Skeletal muscle satellite cell (primary cell): ENCODE data around the gene METTL16.

Source experiments
- H3K27me3 ChIP-seq: 2 replicates; pipeline ENCODE4 v1.7.0; 2013; ENCODE audit warnings: low read length; ENCODE audit not compliant: control insufficient read depth, insufficient read depth
- H3K36me3 ChIP-seq: 2 replicates; pipeline ENCODE4 v1.7.0; 2013; ENCODE audit warnings: mild to moderate bottlenecking, control low read depth, low read length; ENCODE audit not compliant: insufficient read depth
- H3K4me1 ChIP-seq: 2 replicates; pipeline ENCODE4 v1.7.0; 2013; ENCODE audit warnings: low read length; ENCODE audit not compliant: control insufficient read depth, insufficient read depth
- H3K4me2 ChIP-seq: 2 replicates; pipeline ENCODE4 v1.7.0; 2013; ENCODE audit warnings: mild to moderate bottlenecking, low read length
- H3K4me3 ChIP-seq: 2 replicates; pipeline ENCODE4 v1.7.0; 2013; ENCODE audit warnings: low read length
- H3K9ac ChIP-seq: 2 replicates; pipeline ENCODE4 v1.7.0; 2013; ENCODE audit warnings: mild to moderate bottlenecking, low read depth, low read length, moderate library complexity
- H3K9me3 ChIP-seq: replicated peaks from 2 replicates; pipeline ENCODE4 v1.7.0; 2013; ENCODE audit warnings: mild to moderate bottlenecking, control low read depth, low read length

Gene METTL16

DNA sequence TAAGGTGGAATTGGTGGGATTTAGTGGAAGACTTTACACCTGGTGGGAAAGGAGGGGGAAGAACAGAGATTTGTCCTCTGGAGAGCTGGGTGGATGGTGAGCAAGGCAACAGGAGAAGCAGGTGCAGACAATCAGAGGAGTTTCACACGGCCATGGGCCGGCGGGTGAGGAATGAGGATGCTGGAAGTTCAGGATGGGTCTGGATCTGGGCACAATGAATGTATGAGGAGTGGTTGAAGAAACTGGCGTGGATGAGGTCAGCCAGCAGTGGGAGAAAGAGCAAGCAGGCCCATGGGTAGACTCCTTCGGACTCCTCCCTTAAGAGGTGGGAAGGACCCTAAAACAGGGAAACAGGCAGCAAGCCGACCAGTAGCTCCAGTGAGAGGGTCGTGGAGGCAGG is 100.7 kb downstream of the METTL16 start:
- Histone ChIP-seq H3K9ac (no peak overlapping the region), H3K27me3 (no peaks in the 10 kb centered on the region), H3K4me2 (no peak overlapping the region), H3K36me3 (peaks cover 5% of the 10 kb centered on the region), H3K4me3 (no peak overlapping the region), H3K9me3 (no peaks in the 10 kb centered on the region), H3K4me1 (peaks cover 32% of the 10 kb centered on the region)

DNA sequence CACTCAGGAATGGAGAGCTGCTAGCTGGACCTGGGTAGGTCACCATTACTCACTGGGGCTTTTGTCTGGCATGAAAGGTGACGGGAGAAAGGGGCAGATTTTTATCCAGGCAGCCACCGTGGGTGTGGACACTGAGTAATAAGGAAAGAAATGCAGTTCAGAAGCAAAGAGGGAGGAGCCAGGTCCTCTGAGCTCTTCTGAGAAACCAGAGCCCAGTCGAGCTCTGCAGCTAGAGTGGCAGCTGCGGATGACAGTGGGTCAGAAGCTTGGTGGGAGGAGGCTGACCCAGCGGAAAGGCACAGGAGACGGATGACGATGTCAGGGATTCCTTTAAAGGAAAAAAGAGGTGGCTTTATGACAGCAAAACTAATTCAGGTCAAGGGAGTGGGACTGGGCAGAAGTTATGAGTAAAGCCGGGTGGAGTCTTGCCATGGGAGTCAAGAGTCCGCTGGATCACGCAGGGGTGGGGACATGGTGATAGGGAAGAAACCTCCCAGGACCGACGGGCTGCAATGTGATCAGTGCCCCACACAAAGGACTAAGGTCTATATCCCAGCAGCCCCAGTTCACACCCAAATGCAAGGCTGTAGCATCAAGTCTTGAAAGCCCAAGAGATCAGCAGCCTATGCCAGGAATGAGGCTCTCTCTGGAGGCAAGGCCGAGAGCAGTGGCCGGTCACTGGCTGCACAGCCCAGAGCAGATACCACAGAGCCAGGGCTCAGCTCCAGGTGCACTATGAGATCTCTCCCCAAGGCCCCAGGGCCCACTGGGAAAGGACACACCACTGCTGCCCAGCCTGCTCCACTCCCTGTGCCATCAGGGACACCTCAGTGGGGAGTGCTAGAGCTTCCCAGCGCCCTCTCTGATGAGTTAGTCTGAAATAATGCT is 104.5 kb downstream of the METTL16 start:
- Histone ChIP-seq H3K4me2 (peak overlapping the region; percentile 64), H3K4me3 (peak overlapping the region; percentile 48), H3K9ac (peak overlapping the region; percentile 84), H3K9me3 (no peaks in the 10 kb centered on the region), H3K36me3 (no peaks in the 10 kb centered on the region), H3K27me3 (no peaks in the 10 kb centered on the region), H3K4me1 (peaks cover 55% of the 10 kb centered on the region)

DNA sequence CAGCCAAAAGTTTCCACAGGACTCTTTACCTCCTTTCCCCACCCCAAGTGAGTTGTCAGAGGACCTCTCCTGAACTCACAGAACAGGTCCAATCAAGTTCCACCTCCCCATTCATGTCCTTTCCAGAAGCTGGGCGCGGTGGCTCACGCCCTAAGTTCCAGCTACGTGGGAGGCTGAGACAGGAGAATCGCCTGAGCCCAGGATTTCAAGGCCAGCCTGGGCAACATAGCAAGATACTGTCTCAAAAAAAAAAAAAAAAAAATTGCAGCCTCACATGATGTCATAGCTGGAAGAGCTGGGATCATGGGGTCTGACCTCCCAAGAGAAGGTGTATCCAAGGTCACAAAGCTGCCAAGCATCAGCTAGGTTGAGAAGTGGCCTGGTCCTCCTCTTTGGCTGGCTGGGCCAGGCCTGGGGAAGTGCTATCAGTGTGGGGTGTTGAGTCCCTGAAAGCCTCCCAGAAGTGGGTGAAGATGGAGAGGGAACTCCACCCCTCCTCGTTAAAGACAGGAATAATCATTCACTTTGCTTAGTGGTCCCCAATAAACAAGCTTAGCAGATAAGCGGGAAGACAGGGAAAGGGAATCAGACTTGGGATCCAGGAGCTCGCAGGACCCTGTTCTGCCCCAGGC is 105.3 kb downstream of the METTL16 start:
- H3K9ac ChIP-seq: peak overlapping the region; percentile 84
- H3K36me3 ChIP-seq: no peaks in the 10 kb centered on the region
- H3K4me3 ChIP-seq: peak overlapping the region; percentile 43
- no peaks in the 10 kb centered on the region for H3K9me3 ChIP-seq
- H3K4me1 ChIP-seq: peaks cover 56% of the 10 kb centered on the region
- H3K27me3 ChIP-seq: no peaks in the 10 kb centered on the region
- H3K4me2 ChIP-seq: peak overlapping the region; percentile 64

DNA sequence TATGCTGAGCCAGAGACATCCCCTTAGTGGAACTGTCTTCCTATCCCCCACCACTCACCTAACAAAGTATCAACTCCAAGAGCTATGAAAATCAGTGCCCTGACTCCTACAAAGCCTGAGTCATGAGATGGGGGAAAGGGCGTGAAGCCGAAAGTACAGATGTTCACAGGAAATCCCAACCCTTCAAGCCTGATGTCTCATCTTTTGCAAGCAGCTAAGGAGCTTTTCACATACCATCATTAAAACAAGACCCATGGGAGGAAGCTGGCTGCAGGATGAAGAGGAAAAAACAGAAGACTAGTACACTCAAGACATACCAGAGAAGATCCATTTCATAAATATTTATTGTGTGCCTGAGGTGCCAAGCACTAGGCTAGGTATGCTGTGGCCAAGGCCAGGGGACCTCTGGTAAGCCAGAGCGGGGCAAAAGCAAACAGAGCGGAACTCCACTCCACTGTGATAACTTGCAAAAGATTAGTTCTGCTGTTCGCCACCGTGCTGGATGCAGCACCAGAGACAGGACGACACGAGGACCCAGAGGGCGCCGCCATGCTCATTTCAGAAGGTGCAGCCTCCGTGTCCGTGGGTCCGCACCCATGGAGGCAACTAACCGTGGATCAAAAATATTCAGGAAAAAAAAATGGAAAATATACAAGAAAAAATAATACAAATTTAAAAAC is 106.3 kb downstream of the METTL16 start:
- H3K4me3 ChIP-seq: peak overlapping the region; percentile 41
- H3K9ac ChIP-seq: peak overlapping the region; percentile 84
- no peaks in the 10 kb centered on the region for H3K27me3 ChIP-seq
- peaks cover 56% of the 10 kb centered on the region for H3K4me1 ChIP-seq
- no peaks in the 10 kb centered on the region for H3K36me3 ChIP-seq
- no peaks in the 10 kb centered on the region for H3K9me3 ChIP-seq
- H3K4me2 ChIP-seq: peak overlapping the region; percentile 69

DNA sequence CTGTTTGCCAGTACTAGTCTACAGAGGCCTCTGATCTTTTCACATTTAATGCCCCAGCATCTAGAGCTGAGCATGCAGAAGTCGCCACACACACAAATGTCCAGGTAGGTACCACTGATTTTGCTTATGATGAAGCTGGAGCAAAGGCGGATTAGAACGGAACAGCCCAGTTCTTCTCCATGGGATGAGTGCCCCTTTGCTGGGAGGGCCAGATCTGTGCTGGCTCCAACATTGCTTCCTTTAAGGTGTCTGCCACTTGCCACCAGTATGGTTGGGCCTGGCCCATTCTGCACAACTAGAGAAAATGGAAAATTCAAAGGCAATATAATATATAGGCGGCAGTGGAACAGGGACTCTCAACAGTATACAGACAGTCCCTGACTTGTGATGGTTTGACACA is 108.6 kb downstream of the METTL16 start:
- H3K27me3 ChIP-seq: no peaks in the 10 kb centered on the region
- H3K4me2 ChIP-seq: peak overlapping the region; percentile 99
- no peaks in the 10 kb centered on the region for H3K36me3 ChIP-seq
- H3K4me1 ChIP-seq: peaks cover 67% of the 10 kb centered on the region
- no peak overlapping the region for H3K4me3 ChIP-seq
- no peak overlapping the region for H3K9ac ChIP-seq
- no peaks in the 10 kb centered on the region for H3K9me3 ChIP-seq

DNA sequence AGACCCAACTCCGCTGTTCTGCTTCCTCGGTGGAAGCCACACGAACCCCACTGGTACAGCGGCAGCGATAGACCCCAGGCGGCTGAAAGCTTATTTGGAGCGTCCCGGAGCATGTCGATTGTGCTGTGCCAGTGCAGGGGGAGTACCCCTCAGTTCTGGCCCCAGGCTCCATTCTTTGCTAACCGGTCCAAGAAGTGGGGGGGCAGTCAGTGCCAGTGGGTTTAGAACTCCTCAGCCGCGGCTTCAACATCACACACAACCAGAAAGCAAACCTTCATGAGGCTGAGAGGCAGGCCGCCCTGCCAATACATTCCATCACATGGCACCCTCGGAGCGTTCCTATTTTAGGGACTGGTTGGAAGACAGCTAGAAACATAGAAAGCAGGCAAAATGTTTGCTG is 109.1 kb downstream of the METTL16 start:
- H3K4me1 ChIP-seq: peaks cover 67% of the 10 kb centered on the region
- no peaks in the 10 kb centered on the region for H3K27me3 ChIP-seq
- H3K4me3 ChIP-seq: peak overlapping the region; percentile 64
- H3K9me3 ChIP-seq: no peaks in the 10 kb centered on the region
- H3K4me2 ChIP-seq: peak overlapping the region; percentile 99
- H3K9ac ChIP-seq: peak overlapping the region; percentile 82
- H3K36me3 ChIP-seq: no peaks in the 10 kb centered on the region

DNA sequence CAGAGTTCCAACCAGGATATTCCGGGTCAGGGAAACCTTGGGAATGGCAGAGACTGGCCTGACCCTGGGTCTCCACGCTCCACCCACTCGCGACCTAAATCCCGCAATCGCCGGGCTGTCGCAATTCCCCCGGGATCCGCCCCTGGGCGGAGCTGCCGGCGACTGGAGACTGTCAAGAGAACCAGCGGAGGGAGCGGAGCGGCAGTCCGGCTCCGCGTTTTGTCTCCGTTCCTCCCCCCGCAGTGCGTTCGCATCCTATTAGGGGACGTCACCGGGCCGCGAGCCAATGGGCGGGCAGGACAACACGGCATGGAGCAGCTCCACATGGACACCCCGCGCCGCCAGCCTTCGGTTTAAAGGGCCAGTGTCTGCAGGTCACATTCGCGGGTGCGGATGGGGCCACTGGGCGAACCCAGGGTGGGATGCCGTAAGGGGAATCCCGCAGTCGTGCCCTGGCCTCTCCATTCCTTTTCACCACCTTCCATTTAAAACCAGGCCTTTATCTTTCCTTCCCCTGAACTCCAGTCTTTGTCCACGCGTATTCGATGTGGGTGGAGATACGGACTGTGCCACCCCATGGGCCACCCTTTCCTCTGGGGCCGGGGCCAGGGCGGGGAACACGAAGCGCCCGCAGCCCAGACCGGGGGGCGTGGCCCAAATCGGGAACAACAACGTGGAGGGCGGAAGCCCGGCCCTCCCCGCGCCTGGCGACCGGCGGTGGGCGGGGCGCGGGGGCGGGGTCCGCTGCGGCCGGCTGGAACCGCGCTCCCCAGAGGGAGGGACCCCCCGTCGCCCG is 110.1 kb downstream of the METTL16 start:
- no peaks in the 10 kb centered on the region for H3K27me3 ChIP-seq
- no peaks in the 10 kb centered on the region for H3K36me3 ChIP-seq
- peak overlapping the region; percentile 85 for H3K4me3 ChIP-seq
- H3K9me3 ChIP-seq: no peaks in the 10 kb centered on the region
- peak overlapping the region; percentile 98 for H3K9ac ChIP-seq
- peaks cover 67% of the 10 kb centered on the region for H3K4me1 ChIP-seq
- peak overlapping the region; percentile 99 for H3K4me2 ChIP-seq

DNA sequence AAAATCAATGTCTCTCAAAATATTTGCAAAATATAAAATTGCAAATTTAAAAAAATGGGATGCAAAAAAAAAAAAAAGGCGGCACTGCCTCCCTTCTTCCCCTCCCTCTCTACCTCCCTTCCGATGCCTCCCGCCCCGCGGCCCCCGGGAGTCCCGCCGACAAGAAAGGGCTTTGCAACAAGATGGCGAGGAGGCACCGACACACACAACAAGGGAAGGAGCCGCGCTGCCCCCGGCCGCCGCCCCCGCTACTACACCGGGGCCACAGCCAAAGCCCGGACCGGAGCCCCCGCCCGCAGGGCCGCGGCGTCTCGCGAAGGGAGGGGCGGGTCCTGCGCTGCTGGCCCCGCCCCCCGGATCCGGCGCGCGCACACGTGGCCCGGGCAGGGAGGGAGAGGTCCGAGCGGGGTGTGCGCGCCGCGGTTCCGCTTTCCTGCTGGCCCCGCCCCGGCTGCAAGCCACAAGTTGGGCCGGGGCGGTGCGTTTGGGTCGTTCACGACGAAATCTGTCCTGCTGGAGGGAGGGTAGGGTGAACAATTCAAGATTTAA is 110.7 kb downstream of the METTL16 start, which contains the start of gene MNT:
Gene MNT (minus strand): TSS at position 184 of the 549 bp plus-strand sequence. CDS start 348 bp downstream, outside the sequence.
- H3K4me1 ChIP-seq: peaks cover 67% of the 10 kb centered on the region

DNA sequence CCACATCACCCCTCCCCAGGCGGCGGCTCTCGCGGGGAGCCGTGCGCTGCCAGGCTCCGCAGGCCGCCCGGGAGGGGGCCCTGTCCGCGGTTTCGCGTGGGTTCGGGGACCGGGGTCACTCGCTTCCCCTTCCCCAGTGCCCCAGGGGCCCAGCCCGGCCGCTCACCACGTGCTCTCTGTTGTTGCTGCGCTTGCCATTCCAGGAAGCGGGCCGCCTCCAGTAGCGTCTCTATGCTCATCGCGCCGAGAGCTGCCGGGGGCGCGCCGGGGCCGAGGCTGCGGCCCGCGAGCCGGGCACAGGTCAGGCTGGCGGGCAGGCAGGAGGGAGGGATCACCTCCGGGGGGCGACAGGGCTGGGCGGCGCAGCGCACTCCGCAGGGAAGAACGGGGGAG is 111.2 kb downstream of the METTL16 start:
- Histone ChIP-seq H3K36me3 (no peaks in the 10 kb centered on the region), H3K4me1 (peaks cover 67% of the 10 kb centered on the region), H3K4me3 (peak overlapping the region; percentile 85), H3K9me3 (no peaks in the 10 kb centered on the region), H3K4me2 (peak overlapping the region; percentile 99), H3K9ac (peak overlapping the region; percentile 98), H3K27me3 (no peaks in the 10 kb centered on the region)

More for the DNA sequence above, 110.7 kb downstream of the METTL16 start, which contains the start of gene MNT:
- Histone ChIP-seq H3K4me2 (peak within 1 kb of the TSS; percentile 99), H3K9me3 (no peaks in the 10 kb centered on the region), H3K36me3 (no peaks in the 10 kb centered on the region), H3K4me3 (peak within 1 kb of the TSS; percentile 85), H3K27me3 (no peaks in the 10 kb centered on the region), H3K9ac (peak within 1 kb of the TSS; percentile 98)

DNA sequence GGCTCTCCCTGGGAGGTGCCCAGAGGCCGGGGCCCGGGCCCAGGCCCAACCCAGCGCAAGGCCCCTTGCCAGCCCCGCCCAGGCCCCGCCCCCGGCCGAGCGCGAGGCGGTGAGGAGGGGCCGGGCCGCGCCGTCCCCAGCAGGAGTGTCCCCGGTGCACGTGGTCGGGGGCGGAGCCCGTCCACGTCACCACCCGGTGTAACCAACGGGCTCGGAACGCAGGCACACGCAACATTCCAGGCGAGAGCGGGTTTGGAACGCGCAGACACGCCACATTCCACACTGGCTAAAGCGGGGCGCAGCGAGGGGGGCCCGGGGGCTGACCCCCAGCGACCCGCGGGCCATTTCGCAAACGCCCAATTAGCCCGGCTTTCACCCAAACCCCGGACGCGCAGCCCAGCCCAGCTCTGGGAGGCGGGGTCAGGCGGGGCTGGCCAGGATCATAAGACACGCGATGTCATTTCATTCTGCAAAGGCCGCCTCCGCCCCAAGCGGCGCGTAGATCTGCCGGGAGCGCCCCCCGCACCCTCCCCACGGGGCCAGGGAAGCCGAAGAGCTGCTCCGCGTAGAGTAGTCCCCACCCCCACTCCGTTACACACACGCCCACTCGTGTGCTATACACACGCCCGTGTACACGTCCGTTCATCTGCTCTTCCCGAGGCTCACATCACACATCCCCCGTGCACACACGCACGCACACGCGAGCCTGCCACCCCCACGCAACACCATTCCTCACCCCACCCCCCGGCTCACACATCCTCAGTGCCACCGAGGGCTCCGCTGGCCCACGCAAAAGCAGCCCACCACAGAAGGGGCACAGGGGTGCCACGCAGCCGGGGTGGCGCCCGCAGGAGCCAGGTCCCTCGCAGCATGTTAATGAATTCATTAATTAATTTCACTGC is 111.9 kb downstream of the METTL16 start:
- H3K9me3 ChIP-seq: no peaks in the 10 kb centered on the region
- H3K27me3 ChIP-seq: no peaks in the 10 kb centered on the region
- no peaks in the 10 kb centered on the region for H3K36me3 ChIP-seq
- H3K4me2 ChIP-seq: peak overlapping the region; percentile 99
- H3K9ac ChIP-seq: peak overlapping the region; percentile 98
- peak overlapping the region; percentile 85 for H3K4me3 ChIP-seq
- H3K4me1 ChIP-seq: peaks cover 65% of the 10 kb centered on the region
